Measurements from ENCODE around the gene SLC47A1. TPM values are rescaled to one million over a fixed set of nuclear protein-coding genes. Genes with fewer than 3 reads are reported as not detected.

Gene SLC47A1
- total RNA-seq, 1 donor from 2014 or later: 12.9 TPM

DNA sequence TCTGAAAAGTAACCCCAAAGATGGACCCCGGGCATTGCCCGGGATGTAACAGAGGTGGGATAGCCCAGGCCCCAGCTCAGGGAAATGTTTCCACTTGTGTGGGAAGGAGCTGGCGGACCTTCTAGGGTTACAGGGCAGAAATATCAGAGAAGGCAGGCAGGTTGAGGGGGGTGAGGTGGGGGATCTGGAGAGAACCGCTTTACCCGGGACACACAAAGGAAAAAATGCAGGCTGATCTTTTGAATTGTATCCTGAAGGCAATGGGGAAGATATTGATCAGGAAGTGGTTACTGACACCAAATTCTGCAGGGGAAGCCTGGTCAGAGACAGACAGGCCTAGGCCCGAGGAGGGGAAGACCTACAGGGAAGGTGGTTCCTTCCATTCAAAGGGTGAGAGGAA is 3.5 kb downstream of the SLC47A1 start:
- H3K27ac ChIP-seq (replicated peaks): no peak overlapping the region
- intact Hi-C loops (cut with micrococcal nuclease): no loop called here
- peaks cover 32% of the 10 kb centered on the region for H3K4me1 ChIP-seq
- no peak overlapping the region for H3K4me3 ChIP-seq
- peaks cover 41% of the 10 kb centered on the region for H3K27me3 ChIP-seq (ENCODE audit: low read depth)
- no peaks in the 10 kb centered on the region for H3K9me3 ChIP-seq (replicated peaks)
- DNase-seq: no peak
- no peaks in the 10 kb centered on the region for H3K36me3 ChIP-seq
- TF ChIP-seq, protein P1, sequence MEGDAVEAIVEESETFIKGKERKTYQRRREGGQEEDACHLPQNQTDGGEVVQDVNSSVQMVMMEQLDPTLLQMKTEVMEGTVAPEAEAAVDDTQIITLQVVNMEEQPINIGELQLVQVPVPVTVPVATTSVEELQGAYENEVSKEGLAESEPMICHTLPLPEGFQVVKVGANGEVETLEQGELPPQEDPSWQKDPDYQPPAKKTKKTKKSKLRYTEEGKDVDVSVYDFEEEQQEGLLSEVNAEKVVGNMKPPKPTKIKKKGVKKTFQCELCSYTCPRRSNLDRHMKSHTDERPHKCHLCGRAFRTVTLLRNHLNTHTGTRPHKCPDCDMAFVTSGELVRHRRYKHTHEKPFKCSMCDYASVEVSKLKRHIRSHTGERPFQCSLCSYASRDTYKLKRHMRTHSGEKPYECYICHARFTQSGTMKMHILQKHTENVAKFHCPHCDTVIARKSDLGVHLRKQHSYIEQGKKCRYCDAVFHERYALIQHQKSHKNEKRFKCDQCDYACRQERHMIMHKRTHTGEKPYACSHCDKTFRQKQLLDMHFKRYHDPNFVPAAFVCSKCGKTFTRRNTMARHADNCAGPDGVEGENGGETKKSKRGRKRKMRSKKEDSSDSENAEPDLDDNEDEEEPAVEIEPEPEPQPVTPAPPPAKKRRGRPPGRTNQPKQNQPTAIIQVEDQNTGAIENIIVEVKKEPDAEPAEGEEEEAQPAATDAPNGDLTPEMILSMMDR (IDR thresholded peaks at IDR 0.05; ENCODE audit: borderline replicate concordance): no peak

DNA sequence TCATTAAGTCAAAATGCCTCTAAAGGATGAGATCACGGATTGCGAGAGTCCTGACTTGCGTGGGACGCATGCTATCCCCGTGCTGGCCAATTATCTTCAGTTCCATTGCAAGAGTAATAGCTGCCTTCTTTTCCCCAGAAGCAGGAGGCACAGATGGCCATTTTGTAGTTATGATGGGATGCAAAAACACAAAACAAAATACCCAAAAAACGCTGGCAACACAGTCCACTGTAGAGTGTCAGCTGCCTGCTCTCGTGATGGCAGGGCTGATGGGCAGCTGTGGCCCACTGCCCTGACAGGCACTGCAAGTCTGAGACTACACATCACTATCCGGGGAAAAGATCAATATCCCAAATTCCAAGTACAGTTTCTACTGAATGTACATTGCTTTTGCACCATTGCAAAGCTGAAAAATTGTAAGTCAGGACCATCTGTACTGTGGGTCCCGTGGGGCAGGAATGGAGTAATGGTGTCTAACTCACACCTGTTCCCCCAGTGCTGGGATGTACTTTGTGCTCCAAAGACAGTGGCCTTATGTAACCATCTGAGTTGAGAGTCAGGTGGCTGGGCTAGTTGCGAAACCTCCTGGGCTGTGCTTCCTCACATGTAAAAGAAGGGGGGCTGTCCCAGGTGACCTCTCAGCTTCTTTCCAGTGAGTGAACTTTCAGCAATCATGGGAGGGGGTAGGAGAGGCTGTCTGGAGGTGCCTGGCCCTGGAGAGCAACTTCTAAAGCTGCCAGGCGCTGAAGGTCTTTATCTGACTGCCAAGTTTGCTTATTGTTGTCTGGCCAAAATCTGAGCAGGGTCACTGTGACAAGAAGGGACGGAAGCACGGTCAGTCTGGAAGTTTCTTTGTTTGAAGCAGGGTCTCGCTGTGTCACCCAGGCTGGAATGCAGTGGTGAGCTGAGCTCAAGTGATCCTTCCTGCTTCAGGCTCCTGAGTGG is 4.7 kb downstream of the SLC47A1 start:
- peak; percentile 25 for DNase-seq
- H3K4me1 ChIP-seq: peaks cover 28% of the 10 kb centered on the region
- TF ChIP-seq, protein P1 (IDR thresholded peaks at IDR 0.05; ENCODE audit: borderline replicate concordance): no peak

DNA sequence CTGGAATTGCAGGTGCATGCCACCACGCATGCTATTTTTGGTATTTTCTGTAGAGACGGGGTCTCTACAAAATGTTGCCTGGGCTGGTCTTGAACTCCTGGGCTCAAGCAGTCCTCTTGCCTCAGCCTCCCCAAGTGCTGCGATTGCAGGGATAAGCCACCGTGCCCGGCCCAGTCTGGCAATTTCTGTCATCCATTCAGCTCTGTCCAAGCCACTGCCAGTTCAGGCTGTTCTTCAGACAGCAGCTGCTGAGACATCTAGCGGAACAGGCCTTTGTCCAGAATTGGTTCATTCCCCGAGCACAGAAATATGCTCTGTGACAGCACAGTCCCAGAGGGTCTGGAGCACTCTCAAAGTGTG is 5.4 kb downstream of the SLC47A1 start:
- no peak overlapping the region for H3K4me3 ChIP-seq
- no peaks in the 10 kb centered on the region for H3K36me3 ChIP-seq
- H3K27ac ChIP-seq (replicated peaks): peak overlapping the region; percentile 66
- H3K4me1 ChIP-seq: peaks cover 21% of the 10 kb centered on the region
- intact Hi-C loops (cut with micrococcal nuclease): no loop called here
- H3K27me3 ChIP-seq (ENCODE audit: low read depth): peaks cover 22% of the 10 kb centered on the region
- no peaks in the 10 kb centered on the region for H3K9me3 ChIP-seq (replicated peaks)
- TF ChIP-seq, protein P1 (IDR thresholded peaks at IDR 0.05; ENCODE audit: borderline replicate concordance): no peak
- no peak for DNase-seq

More for the DNA sequence above, 4.7 kb downstream of the SLC47A1 start:
- H3K27me3 ChIP-seq (ENCODE audit: low read depth): peaks cover 29% of the 10 kb centered on the region
- H3K27ac ChIP-seq (replicated peaks): peak overlapping the region; percentile 66
- H3K9me3 ChIP-seq (replicated peaks): no peaks in the 10 kb centered on the region
- no peaks in the 10 kb centered on the region for H3K36me3 ChIP-seq
- intact Hi-C loops (cut with micrococcal nuclease): no loop called here
- no peak overlapping the region for H3K4me3 ChIP-seq

DNA sequence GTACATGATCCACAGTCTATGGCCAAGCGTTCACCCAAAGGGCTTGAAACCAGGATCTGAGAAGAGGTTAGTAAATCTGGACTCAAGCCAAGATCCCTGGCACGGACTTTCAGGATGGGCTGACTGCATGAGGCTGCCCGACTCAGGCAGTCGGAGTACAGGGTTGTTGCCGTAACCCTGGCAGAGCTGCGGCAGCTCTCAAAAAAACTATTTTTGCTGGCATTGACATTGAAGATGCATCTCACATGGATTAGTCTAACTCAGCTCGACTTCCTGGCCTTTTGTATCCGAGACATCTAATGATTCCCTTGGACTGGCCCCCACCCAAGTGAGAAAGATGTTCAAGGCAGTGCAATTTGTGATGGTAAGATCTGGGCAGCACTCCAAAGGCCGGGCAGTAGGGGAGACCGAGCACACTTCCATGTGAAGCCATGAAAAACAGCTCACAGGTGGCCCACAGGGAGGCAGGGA is 6.2 kb downstream of the SLC47A1 start:
- Histone ChIP-seq H3K27ac (replicated peaks) (no peak overlapping the region), H3K36me3 (no peaks in the 10 kb centered on the region), H3K4me3 (no peak overlapping the region), H3K9me3 (replicated peaks) (no peaks in the 10 kb centered on the region), H3K27me3 (ENCODE audit: low read depth) (peaks cover 14% of the 10 kb centered on the region), H3K4me1 (peaks cover 16% of the 10 kb centered on the region)
- TF ChIP-seq, protein P1 (IDR thresholded peaks at IDR 0.05; ENCODE audit: borderline replicate concordance): no peak
- no peak for DNase-seq
- intact Hi-C loops (cut with micrococcal nuclease): no loop called here

DNA sequence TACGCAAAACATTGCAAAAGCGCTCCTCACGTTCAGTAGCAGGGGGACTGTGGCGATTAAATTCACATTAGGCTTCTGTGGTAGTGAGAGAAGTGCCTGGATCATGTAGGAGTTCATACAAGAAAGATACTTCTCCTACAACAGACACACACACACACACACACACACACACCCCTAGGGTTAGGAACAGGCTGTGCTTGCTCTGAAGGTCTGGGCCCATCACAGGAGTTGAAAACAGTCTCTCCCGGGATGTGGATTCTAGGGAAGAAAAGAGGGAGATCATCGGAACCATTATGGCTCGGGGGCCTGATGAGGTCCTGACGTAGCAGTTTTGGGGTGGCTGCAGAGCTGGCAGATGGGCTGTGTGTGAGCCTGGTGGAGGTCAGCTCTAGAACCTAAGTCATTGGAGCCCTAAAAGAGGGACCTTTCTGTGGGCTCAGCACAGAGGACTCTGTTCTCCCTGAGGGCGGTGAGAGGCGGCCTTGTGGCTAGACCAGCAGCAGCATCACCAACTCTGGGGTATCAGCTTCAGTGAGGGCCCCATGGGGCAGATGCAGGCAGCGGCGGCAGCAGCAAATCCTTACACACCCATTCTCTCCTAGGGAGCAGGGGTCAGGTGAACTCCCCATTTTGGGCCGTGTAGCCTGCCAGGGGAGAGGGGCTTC is 7.2 kb downstream of the SLC47A1 start:
- intact Hi-C loops (cut with micrococcal nuclease): no loop called here
- no peak for DNase-seq
- peaks cover 16% of the 10 kb centered on the region for H3K4me1 ChIP-seq
- H3K9me3 ChIP-seq (replicated peaks): no peaks in the 10 kb centered on the region
- H3K27ac ChIP-seq (replicated peaks): no peak overlapping the region
- H3K4me3 ChIP-seq: no peak overlapping the region
- TF ChIP-seq, protein P1 (IDR thresholded peaks at IDR 0.05; ENCODE audit: borderline replicate concordance): no peak
- no peaks in the 10 kb centered on the region for H3K36me3 ChIP-seq
- peaks cover 4% of the 10 kb centered on the region for H3K27me3 ChIP-seq (ENCODE audit: low read depth)
